Stimulated activated CD8-positive, alpha-beta memory T cell treated with anti-CD3 and anti-CD28 coated beads, Interleukin-4, amount 100 ng/mL, for 48 hours (primary cell): Measurements from ENCODE around the gene OR56A4.

Source experiments
- DNase-seq: peaks from one replicate; pipeline ENCODE4 v3.0.0-alpha.2; 2020

The OR56A4 gene

DNA sequence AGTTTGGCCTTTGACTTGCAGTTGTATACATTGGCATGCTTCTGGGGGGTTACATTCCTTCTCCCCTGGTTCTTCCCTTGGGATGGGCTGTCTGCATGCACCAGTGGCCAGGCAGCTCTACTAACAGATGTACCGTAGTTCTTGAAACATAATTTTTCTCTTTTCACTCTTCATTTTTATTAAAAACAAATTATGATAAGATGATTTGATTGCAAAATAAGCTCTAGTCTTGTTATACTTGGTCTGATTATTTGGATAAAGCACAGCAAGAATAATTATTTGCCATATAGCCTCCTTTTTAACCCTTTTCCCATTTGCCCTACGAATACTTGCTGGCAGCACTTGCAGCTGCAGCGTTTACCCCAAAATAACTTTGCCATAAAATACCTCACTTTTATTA is 51.2 kb downstream of the OR56A4 start:
- DNase-seq: no peak
